BJ (cell line): Measurements from ENCODE around the gene SOX10. TPM values are rescaled to one million over a fixed set of nuclear protein-coding genes. Genes with fewer than 3 reads are reported as not detected.

Experiments used
- CTCF ChIA-PET: fragments of 350-600 bp; formaldehyde crosslinking; extraction: SDS; loops from one replicate; lab custom pipeline; 2021; ENCODE audit warnings: antibody characterized with exemption, inconsistent platforms; lab: Yijun Ruan, JAX
- POLR2A ChIA-PET: fragments of 300-600 bp; sonication (Branson Sonifier 250); formaldehyde crosslinking; extraction: SDS; loops from one replicate; lab custom pipeline; 2021; ENCODE audit warnings: antibody characterized with exemption; lab: Charles Lee
- DNase-seq: peaks from one replicate; pipeline ENCODE4 v3.0.0-alpha.2; 2011; ENCODE audit warnings: low read depth
- H3K27me3 ChIP-seq: 2 replicates; pipeline ENCODE4 v1.6.0; 2011; ENCODE audit warnings: low read length; ENCODE audit not compliant: control insufficient read depth, insufficient read depth
- H3K36me3 ChIP-seq: 2 replicates; pipeline ENCODE4 v1.5.1; 2011; ENCODE audit warnings: low read length; ENCODE audit not compliant: control insufficient read depth, insufficient read depth
- H3K4me3 ChIP-seq: 2 replicates; pipeline ENCODE4 v1.5.1; 2011; ENCODE audit warnings: low read depth, mild to moderate bottlenecking, control low read depth, low read length
- CTCF ChIP-seq: IDR thresholded peaks from 2 replicates; pipeline ENCODE4 v1.5.1; 2011; ENCODE audit warnings: low read depth, mild to moderate bottlenecking, control low read depth, inconsistent platforms, low read length, moderate library complexity; ENCODE audit not compliant: insufficient read depth
- polyA plus RNA-seq: library from polyadenylated mRNA; depleted of rRNA; stranded (reverse); fragments of >200 nt; gene quantifications from 2 replicates; pipeline ENCODE4 v1.2.3, GENCODE V29; 2011

The SOX10 gene
- polyA plus RNA-seq, 1 experiment = not detected

GRCh38 chr22:37996079-37996478, 11.7 kb upstream of the SOX10 start:
- POLR2A ChIA-PET = no interaction called here
- H3K4me3 ChIP-seq = no peak overlapping the region
- H3K27me3 ChIP-seq = peaks cover 1% of the 10 kb centered on the region; the same call in 1 of the 2 replicates
- no peak for DNase-seq
- CTCF ChIA-PET = interaction anchor here (1.4 kb wide), 1 partner anchor 13 kb away, joined by 3 read pairs; no protein-coding TSS in a partner anchor
- TF ChIP-seq CTCF = no peak
- H3K36me3 ChIP-seq = no peaks in the 10 kb centered on the region

- Histone ChIP-seq H3K27me3 (peaks cover 1% of the 10 kb centered on the region; the same call in 1 of the 2 replicates), H3K4me3 (no peak overlapping the region), H3K36me3 (no peaks in the 10 kb centered on the region)
- TF ChIP-seq CTCF = no peak
- POLR2A ChIA-PET = no interaction called here
- CTCF ChIA-PET = interaction anchor here (0.8 to 1.4 kb wide), 2 partner anchors 12 to 13 kb away, joined by 3 read pairs; no protein-coding TSS in a partner anchor
- no peak for DNase-seq
Measured at GRCh38 chr22:37995460-37995859, 11.1 kb upstream of the SOX10 start.

DNA sequence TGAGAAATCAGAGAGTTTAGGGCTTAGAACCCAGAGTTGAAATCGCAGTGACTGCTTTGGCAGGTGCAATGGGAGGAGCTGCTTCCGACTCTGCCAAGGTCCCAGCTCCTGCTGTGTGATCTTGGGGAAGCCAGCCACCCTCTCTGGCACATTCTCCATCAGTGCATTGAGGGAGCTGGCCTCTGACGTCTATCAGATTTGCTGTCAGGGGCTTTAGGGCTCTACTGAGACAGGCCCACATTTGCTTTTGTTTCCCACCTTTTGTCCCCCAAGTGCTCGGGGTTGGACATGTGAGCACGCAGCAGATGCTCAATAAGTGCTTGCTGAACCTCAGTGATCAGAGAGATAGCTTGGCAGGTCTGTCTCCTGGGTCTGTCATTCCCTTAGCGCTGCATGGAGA, 10.6 kb upstream of the SOX10 start:
- H3K36me3 ChIP-seq = no peaks in the 10 kb centered on the region
- DNase-seq = no peak
- CTCF ChIA-PET = interaction anchor here (0.8 to 1.4 kb wide), 2 partner anchors 11 to 13 kb away, joined by 3 read pairs; no protein-coding TSS in a partner anchor
- no peak for TF ChIP-seq CTCF
- H3K27me3 ChIP-seq = peaks cover 1% of the 10 kb centered on the region; the same call in 1 of the 2 replicates
- H3K4me3 ChIP-seq = no peak overlapping the region
- POLR2A ChIA-PET = no interaction called here

DNA sequence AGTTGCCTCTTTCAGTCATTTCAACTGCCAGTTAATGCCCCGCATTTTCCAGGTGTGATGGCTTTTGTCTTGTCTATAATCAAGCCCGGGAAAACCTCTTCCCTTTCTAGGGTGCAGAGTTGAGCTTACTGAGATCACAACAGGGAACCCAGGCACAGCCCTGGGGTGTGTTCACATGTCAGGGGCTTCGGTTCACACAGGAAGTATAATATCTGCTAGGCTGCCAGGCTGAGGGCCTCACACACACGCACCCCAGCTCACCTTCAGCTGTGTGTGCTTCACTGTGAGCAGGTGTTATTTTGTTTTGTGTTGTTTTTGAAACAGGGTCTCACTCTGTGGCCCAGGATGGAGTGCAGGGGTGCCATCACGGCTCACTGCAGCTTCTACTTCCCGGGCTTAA, 9.7 kb upstream of the SOX10 start:
- ChIA-PET CTCF (no interaction called here), POLR2A (no interaction called here)
- peaks cover 1% of the 10 kb centered on the region; the same call in 1 of the 2 replicates for H3K27me3 ChIP-seq
- no peaks in the 10 kb centered on the region for H3K36me3 ChIP-seq
- no peak for DNase-seq
- H3K4me3 ChIP-seq = no peak overlapping the region
- TF ChIP-seq CTCF = no peak

DNA sequence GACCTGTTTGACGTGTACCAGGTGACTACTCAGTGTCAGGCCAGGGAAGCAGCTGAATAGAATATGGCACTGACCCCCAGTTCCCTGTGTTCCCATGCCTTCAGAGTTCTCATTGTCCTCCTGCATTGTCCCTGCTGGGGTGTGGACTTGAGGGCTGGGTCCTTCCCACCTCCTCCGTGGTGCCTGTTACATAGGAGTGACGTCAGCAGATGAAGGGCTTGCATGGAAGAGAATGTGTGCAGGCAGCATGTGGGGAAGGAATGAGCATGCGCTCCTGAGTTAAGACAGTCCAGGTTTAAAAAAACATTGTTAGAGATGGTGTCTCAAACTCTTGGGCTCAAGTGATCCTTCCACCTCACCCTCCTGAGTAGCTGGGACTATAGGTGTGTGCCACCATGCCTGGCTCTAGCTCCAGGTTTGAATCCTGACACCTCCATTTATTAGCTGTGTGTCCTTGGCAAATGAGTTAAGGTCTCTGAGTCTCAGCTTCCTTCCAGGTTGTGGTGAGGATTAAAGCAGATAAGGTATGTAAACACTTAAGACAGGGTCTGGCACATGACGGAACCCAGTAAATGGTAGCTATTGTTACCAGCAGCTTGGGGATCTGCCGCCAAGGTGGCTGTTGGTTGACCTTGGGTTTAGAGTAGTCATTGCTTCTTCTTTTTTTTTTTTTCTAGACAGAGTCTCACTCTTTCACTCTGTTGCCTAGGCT, 7.5 kb upstream of the SOX10 start:
- H3K27me3 ChIP-seq = peaks cover 1% of the 10 kb centered on the region; the same call in 1 of the 2 replicates
- POLR2A ChIA-PET = no interaction called here
- H3K4me3 ChIP-seq = no peak overlapping the region
- CTCF ChIA-PET = interaction anchor here (1.2 to 1.4 kb wide), 2 partner anchors 18 to 26 kb away, joined by 3 to 4 read pairs; no protein-coding TSS in a partner anchor
- DNase-seq = no peak
- TF ChIP-seq CTCF = no peak
- H3K36me3 ChIP-seq = no peaks in the 10 kb centered on the region
